ENCODE data around the gene NELFA. TPM values are rescaled to one million over a fixed set of nuclear protein-coding genes. Genes with fewer than 3 reads are reported as not detected.
A peak's percentile ranks its signal among the peaks of the same experiment; 100 is the strongest.
"Not testable (repeated sequence)": the region's sequence is repeated elsewhere in the genome, so short reads cannot be mapped to it uniquely, and the experiment has no call there.

The NELFA gene
- total RNA-seq, 2 donors from 2014 or later = 28.2 to 28.7 TPM

DNA sequence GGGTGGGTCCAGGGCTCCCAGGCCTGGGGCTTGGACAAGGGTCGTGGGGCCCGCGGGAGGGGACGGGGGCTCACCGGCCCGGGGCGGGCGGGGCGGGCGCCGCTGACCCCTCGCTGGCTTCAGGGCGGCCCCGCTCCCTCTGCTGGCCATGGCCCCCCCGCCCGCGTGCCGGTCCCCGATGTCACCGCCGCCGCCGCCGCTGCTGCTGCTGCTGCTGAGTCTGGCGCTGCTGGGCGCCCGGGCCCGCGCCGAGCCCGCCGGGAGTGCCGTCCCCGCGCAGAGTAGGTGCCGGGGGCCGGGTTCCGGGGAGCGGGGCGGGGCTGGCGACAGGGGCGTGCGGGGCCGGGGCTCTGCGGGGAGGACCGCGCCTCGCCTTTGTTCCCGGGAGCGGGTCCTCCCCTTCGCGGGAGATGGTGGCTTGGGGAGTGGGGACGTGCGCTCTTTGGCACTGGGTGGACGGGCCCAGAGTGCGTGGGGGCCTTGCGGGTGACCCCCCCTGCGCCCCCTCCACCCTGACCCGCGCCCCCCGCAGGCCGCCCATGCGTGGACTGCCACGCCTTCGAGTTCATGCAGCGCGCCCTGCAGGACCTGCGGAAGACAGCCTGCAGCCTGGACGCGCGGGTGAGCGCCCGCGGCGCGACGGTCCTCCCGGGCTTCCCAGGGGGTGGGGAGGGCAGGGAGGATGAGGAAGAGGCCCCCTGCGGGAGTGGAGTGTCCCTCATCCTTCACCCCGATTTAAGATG is 33.6 kb upstream of the NELFA start:
- intact Hi-C loops (cut with DNase I, micrococcal nuclease) = no loop called here
- peak in 1 of 2 donors; percentile 54 for DNase-seq
- peak; percentile 57 for ATAC-seq

DNA sequence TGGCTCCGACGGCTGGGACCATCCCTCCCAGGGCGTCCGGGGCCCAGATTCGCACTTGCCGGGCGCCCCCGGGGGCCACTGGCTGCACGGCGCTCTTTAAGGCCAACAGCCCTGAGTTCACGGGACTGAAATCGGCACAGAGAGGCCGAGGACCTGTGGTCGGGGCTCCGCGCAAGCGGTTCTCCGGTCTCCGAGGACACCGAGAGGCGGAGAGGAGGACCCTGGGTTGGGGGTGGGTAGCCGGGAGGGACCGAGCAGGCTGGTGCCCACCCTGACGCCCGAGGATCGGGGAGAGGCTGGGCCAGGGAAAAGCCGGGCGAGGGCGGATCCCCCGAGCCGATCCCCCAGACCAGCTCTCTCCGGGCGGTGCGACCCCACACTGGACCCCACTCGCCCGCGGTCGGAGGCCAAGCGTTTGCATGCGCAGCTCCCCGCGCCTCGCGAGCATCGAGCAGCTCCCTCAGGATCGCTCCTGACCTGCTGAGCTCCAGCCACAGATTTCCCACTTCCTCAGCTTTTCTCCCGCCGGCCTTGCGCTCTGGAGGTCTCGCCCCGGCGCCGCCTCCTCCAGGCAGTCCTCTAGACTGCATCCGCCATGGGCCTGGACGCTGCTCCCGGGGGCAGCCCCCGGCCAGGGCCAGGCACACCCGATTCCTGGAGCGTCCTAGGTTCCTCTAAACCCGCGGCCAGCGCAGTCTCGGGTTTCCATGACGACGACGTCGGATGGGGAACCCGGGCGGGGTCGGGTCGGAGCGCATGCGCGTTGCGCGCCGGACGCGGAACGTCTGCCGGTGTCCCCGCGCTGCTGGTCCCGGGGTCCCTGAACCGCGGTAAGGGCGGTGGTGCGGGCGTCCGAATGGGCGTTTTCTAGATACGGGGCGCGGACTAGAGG is 32.7 kb upstream of the NELFA start:
- peak; percentile 77 to 87 for DNase-seq
- ATAC-seq = peak; percentile 68
- intact Hi-C loops (cut with DNase I, micrococcal nuclease) = no loop called here

DNA sequence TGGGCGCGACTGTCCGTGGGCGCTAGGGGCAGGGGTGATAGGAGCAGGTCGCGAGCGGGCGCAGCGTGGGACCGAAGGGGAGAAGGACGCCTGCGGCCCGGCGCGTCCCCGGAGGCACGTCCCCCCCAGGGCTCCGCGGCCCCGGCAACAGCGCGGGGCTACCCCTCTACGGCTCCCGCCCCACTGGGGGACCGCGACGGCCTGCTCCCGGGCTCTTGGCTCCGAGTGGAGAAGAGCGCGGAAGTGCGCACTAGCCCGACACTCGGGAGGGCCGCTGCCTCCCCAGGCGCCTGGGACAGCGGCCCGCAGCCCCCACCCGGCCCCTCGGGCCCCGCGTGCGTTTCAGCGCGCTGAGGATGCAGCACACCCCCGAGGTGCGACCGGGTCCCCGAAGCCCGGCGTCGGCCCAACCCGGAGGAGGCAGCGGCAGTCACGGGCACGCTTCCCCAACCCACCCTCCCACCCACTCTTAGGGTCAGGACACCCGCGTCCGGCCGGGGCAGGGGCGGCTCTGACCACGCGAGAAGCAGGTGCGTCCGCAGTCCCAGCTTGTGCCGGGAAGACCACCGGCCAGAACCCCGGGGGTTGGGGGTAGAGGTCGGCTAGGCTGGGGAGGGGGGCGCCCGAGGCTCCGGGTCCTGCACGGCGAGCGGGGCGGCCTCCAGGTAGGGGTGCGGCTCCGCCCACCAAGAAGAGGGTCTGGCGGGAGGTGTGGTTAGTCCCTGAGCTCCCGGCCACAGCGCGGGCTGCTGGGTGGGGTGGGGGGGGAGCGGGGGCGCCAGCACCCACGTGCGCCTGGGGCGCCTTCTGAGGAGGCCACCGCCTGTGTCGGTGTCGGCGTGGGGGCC is 31.8 kb upstream of the NELFA start:
- DNase-seq (no peak), ATAC-seq (no peak)
- intact Hi-C loops (cut with DNase I, micrococcal nuclease) = no loop called here

DNA sequence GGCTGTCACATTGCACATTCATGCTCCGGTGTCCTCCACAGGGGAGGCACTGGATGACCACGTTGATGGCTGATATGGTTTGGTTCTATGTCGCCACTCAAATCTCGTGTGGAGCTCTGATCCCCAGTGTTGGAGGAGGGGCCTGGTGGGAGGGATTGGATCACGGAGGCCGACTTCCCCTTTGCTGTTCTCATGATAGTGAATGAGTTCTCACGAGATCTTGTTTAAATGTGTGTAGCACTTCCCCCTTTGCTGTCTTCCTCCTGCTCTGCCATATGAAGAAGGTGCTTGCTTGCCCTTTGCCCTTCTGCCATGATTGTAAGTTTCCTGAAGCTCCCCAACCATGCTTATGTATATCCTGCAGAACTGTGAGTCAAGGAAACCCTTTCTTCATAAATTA is 28.1 kb upstream of the NELFA start:
- intact Hi-C loops (cut with DNase I, micrococcal nuclease) = no loop called here
- DNase-seq (peak; percentile 69 to 71), ATAC-seq (peak; percentile 75)

DNA sequence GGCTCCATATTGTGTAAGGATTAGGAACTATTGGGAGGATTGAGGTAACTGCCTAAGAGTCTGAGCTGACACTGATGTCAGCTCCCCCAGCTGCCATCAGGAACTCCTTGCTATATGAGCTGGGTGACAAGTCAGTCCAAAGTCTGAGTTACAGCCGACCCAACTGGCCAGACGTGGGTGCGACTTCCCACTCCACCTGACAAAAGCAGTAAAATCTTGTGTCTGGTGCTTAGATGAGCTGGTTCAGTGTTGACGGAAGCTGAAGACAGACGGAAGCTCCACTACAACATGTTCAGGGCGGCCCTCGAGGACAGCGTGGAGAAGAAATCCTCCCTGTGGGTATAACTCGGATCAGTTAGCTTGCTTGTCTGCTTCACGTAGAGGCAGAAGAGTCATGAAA is 27.6 kb upstream of the NELFA start:
- ATAC-seq (peak; percentile 93), DNase-seq (peak; percentile 70 to 85)
- intact Hi-C loops (cut with DNase I, micrococcal nuclease) = no loop called here

DNA sequence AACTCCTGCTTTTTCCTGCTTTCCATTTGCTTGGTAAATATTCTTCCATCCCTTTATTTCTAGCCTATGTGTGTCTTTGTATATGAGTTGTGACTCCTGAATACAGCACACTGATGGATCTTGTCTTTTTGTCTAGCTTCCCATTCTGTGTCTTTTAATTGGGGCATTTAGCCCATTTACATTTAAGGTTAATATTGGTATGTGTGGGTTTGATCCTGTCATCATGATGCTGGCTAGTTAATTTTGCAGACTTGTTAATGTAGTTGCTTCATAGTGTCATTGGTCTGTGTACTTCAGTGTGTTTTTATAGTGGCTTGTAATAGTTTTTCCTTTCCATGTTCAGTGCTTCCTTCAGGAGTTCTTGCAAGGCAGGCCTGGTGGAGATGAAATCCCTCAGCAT is 22.4 kb upstream of the NELFA start:
- DNase-seq; ATAC-seq; intact Hi-C loops (cut with DNase I, micrococcal nuclease): not testable (repeated sequence)

DNA sequence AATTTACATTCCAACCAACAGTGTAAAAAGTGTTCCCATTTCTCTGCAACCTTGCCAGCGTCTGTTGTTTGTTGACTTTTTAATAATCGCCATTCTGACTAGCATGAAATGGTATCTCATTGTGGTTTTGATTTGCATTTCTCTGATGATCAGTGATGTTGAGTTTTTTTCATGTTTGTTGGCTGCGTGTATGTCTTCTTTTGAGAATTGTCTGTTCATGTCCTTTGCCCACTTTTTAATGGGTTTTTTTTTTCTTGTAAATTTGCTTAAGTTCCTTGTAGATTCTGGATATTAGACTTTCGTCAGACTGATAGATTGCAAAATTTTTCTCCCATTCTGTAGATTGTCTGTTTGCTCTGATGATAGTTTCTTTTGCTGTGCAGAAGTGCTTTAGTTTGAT is 18.3 kb upstream of the NELFA start:
- ATAC-seq; DNase-seq; intact Hi-C loops (cut with DNase I, micrococcal nuclease): not testable (repeated sequence)

DNA sequence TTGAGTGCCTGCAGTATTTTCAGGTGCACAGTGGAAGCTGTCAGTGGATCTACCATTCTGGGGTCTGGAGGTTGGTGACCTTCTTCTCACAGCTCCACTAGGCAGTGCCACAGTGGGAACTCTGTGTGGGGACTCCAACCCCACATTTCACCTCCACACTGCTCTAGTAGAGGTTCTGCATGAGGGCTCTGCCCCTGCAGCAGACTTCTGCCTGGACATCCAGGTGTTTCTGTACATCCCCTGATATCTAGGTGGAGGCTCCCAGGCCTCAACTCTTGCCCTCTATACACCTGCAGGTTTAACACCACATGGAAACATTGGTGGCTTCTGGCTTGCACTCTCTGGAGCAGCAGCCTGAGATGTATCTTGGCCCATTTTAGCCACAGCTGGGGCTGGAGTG is 17.0 kb upstream of the NELFA start:
- intact Hi-C loops (cut with DNase I, micrococcal nuclease) = no loop called here
- DNase-seq (no peak), ATAC-seq (no peak)

DNA sequence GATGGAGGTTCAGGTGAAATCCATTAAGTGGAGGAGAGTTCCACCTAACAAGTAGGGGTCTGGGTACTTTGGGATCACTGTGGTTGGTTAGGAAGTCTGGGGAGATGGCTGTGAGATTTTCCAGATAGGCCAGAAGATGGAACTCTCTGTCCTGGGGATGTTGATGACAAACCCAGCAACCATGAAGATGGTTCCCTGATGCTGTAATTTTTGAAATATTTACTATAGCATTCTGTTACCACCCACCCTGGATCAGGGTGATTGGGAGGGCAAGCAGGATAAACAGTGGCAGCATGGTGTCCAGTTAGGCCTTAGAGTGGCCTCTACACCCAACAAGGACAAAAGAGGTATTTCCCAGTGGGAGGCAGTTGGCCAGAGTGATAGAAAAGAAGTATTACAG is 15.9 kb upstream of the NELFA start:
- no peak for DNase-seq
- ATAC-seq = no peak
- intact Hi-C loops (cut with DNase I, micrococcal nuclease) = no loop called here

DNA sequence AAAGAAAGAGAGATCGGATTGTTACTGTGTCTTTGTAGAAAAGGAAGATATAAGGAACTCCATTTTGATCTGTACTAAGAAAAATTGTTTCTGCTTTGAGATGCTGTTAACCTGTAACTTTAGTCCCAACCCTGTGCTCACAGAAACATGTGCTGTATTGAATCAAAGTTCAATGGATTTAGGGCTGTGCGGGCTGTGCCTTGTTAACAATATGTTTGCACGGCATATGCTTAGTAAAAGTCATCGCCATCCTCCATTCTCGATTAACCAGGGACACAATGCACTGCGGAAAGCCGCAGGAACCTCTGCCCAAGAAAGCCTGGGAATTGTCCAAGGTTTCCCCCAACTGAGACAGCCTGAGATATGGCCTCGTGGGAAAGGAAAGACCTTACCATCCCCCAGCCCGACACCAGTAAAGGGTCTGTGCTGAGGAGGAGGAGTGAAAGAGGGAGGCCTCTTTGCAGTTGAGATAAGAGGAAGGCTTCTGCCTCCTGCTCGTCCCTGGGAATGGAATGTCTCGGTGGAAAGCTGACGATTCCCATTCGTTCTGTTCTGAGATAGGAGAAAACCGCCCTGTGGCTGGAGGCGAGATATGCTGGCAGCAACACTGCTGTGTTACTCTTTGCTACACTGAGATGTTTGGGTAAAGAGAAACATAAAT is 12.7 kb upstream of the NELFA start:
- peak; percentile 51 for ATAC-seq
- DNase-seq; intact Hi-C loops (cut with DNase I, micrococcal nuclease): not testable (repeated sequence)

DNA sequence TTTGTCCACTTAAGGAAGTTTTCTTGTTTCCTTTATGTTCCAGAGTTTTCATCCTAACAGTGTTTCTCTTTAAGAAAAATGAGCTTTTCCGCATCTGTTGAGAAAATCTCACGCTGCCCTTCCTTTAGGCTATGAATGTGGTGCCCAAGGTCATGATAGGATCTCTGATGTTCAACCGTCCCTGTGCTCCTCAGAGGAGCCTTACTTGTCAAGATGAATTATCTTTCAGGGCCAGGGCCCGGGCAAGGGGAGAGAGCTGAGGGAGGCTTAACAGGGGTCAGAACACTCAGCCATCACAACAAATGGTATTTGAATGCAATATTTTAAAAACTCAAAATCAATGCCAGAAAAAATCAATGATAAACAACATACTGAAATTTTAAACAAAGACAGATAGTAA is 6.2 kb upstream of the NELFA start:
- intact Hi-C loops (cut with DNase I, micrococcal nuclease) = no loop called here
- DNase-seq = no peak
- no peak for ATAC-seq

DNA sequence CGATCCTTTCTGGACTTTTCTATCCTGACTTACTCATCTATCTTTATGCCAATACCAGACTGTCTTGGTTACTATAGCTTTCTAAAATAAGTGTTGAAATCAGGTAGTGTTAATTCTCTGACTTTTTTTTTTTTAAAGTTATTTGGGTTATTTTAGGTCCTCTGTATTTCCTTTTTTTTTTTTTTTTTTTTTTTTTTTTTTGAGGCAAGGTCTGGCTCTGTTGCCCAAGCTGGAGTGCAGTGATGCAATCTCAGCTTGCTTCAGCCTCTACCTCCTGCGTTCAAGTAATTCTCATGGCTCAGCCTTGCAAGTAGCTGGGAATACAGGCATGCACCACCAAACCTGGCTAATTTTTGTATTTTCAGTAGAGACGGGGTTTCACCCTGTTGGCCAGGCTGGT is 2.8 kb upstream of the NELFA start:
- ATAC-seq (no peak), DNase-seq (no peak)
- intact Hi-C loops (cut with DNase I, micrococcal nuclease) = no loop called here

DNA sequence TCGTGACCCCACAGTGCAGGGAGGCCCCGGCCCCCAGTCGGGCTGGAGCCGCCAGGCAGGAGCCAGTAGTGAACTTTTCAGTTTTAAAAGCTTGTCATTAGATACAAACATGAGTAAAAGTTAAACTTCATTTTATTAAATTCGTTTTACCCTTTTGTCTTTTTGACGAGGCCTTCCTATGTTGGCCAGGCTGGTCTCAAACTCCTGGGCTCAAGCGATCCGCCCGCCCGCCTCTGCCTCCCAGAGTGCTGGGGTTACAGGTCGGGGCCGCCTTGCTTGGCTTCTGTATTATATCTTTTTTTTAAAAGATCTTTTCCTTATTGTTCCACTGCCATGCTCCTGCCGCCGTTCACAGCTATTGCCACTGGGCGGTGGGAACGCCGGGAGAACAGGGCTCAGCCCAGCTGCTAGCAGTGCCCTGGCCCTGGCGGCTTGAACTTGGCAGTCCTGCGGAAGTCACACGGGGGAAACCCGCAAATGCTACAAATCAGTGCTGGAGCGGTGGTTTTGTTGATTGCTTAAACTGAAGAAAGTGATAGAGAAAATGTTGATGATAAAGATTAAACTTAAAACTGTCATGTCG is 968 bp upstream of the NELFA start:
- intact Hi-C loops (cut with DNase I, micrococcal nuclease) = no loop called here
- peak; percentile 74 for ATAC-seq
- peak; percentile 80 to 82 for DNase-seq

DNA sequence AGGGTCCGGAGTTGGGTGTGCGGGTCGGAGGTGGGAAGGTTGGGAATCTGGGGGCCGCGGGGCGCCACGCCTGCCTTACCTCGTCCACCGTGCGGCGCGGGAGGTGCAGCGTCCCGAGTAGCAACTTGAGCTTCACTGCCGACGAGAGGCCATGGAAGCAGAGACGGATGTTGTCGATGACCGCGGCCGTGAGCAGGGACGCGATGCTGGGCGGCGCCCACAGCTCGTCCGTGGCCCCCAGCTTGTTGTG is 178 bp downstream of the NELFA start:
- ATAC-seq (peak; percentile 15), DNase-seq (no peak)
- intact Hi-C loops (cut with DNase I, micrococcal nuclease) = no loop called here

DNA sequence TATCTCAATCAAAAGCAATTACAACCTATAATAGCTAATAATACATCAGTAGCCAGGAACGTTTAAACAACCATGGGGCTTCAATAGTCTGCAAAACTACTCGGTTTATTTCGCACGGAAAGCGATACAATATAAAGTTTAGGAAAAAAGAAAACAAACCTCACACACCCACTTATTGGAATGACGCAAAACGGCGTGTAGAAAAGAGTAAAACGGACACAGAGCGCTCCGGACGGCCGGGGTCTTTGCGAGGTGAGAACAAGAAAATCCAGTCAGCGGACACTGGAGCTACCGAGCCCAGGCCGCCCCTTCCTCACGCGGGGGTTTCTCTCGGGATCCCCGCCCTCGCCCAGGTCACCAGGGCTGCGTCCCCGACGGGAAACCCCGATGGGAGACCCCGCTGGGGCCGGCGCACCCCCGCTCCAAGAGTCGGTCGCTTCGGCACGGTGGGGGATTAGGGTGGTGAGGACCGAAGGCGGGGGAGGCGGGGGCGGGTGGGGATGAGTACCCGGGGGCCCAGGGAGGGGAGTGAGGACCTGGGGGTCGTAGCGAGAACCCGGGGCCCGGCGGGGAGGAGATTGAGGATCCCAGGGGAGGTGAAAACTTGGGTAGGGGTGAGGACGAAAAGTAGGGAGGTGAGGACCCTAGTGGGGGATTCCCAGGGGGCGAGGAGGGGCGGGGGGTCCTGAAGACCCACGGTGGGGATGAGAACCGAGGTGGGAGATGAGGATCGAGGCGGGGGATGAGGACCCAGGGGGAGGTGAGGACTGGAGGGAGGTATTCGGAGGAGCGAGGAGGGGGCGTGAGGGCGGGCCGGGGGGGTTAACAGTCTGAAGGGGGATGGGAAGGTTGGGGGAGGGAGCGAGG is 737 bp downstream of the NELFA start:
- ATAC-seq (no peak), DNase-seq (peak in 1 of 2 donors; percentile 35)
- intact Hi-C loops (cut with DNase I, micrococcal nuclease) = no loop called here

DNA sequence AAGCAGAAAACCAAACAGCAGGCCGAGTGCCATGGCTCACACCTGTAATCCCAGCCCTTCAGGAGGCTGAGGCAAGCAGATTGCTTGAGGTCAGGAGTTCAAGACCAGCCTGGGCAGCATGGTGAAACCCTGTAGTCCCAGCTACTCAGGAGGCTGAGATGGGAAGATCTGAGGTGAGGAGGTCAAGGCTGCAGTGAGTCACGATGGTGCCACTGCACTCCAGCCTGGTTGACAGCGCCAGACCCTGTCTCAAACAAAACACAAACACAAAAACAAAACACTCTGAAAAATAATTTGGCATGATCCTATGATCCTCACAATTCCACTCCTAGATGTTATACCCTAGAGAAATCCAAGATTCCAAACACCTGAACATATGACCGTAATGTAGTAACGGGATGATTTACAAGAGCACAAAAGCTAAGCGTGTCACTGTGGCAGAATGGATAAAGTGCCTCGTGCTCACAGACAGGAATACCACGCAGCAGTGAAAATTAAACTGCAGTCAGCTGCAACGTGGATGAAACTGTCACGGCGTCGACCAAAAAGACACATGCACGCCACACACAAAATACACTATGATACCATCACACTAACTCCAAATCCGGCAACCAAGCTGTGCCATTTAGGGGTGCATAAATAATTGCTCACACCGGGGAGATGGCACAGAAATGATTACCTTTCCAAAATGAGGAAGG is 1.7 kb downstream of the NELFA start:
- intact Hi-C loops (cut with DNase I, micrococcal nuclease) = no loop called here
- DNase-seq (no peak), ATAC-seq (no peak)

DNA sequence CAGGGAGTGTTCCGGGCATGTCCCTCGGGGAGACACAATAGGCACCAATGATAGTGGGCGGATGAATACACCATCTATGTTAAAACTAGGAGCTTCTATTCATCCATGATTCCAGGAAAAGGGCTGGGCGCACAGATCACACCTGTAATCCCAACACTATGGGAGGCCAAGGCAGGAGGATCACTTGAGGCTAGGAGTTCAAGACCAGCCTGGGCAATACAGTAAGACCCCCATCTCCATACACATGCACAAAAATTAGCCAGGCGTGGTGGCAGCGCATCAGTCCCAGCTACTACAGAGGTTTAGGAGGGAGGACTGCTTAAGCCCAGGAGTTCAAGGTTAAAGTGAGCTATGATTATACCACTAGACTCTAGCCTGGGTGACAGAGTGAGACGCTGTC is 2.4 kb downstream of the NELFA start:
- intact Hi-C loops (cut with DNase I, micrococcal nuclease) = no loop called here
- DNase-seq (no peak), ATAC-seq (no peak)

Measured in left colon (tissue), 2 donors.